ENCODE data around the gene DLX5. TPM values are rescaled to one million over a fixed set of nuclear protein-coding genes. Genes with fewer than 3 reads are reported as not detected.

Gene DLX5
- total RNA-seq, 2 donors from 2014 or later: not detected

DNA sequence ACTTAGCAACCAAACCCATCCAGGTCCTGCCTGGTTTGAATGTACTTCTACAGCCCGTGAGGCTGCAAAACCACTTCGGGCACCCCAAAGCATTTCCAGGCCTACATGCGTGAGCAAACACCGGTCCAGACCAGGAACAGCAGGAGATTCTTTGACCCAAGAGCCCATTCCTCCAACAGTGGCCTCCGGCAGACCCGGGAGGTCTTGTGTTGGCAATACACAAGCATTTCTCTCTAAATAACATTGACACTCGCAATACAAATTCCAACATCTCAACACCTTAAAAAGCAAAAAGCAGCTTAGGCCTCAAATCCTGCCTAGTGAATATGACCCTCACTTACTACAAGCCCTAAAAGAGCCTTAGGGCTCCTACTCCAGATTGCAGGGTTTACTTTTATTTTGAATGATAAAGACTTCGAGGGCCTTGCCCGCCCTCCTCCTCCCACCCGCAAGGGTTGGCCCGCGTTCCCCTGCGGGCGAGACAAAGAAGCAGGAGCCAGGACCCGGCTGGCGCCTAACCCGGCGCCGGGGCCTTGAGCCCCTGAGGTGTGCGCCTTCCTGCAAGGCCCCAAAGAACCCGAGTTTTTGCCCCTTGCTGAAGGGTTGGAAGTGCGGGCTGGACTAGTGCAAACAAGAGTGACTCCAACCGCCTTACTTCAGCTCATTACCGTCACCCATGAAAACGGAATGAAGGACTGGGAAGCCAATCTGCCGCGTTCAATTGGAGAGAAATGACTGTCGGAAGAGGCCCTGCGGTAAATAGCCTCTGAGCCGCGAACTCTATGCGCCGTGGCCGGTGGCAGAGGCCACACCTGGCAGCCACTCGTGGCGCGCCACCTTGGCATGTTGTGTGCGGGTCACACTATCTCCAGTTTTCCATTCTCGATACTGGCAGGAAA, 22.7 kb downstream of the DLX5 start:
- DNase-seq (ENCODE audit: low spot score in 2 of 2): no peak
- Mint-ChIP-seq H3K36me3 (peaks cover 5 to 35% of the 10 kb centered on the region in 2 donors), H3K27ac (no peak overlapping the region)

DNA sequence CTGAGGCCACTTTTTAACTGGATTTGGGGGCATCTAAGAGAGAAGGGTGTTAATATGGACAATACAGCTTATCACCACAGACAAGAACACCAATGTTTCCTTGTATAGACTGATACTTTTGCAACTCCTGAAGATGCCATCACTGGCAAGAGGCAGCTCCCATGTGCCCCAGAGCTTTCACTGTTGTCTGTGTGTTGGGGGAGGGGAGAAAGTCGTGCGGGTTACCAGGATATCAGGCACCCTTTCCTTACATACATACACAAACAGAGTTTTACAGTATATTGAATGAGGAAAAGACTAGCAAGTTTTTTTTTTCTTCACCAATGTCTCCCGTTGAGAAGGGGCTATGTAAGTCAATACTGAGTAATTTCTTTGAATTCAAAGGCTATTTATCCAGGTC, 23.4 kb downstream of the DLX5 start:
- ATAC-seq: no peak
- Mint-ChIP-seq H3K9me3 (peaks cover 3% of the 10 kb centered on the region in 2 donors), H3K27ac (no peak overlapping the region), H3K36me3 (peaks cover 5 to 41% of the 10 kb centered on the region in 2 donors)
- no peak for DNase-seq (ENCODE audit: low spot score in 2 of 2)

More for the DNA sequence above, 22.7 kb downstream of the DLX5 start:
- H3K9me3 Mint-ChIP-seq: peaks cover 3% of the 10 kb centered on the region in 2 donors
- ATAC-seq: no peak

DNA sequence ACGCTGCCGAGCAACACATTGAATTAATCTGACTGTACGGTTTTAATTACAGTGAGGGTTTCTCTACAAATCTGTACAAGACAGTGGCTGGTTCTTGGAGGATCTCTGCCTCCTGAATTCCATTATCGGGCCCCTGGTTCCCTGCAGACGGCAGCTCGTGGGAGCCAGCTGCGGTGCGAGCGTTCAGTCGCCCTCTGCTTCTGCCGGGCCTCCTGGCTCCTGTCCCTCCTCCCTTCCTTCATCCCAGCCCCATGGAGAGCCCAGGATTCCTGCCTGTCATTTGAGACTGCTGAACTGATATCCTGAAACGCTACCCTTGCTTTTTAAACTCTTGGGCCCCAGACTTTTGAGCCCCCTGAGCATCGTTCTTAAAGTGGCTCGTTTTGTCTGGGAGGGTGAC, 25.9 kb downstream of the DLX5 start:
- ATAC-seq: no peak
- DNase-seq (ENCODE audit: low spot score in 2 of 2): no peak
- peaks cover 3% of the 10 kb centered on the region in 2 donors for H3K9me3 Mint-ChIP-seq
- peaks cover 5 to 41% of the 10 kb centered on the region in 2 donors for H3K36me3 Mint-ChIP-seq
- no peak overlapping the region for H3K27ac Mint-ChIP-seq

DNA sequence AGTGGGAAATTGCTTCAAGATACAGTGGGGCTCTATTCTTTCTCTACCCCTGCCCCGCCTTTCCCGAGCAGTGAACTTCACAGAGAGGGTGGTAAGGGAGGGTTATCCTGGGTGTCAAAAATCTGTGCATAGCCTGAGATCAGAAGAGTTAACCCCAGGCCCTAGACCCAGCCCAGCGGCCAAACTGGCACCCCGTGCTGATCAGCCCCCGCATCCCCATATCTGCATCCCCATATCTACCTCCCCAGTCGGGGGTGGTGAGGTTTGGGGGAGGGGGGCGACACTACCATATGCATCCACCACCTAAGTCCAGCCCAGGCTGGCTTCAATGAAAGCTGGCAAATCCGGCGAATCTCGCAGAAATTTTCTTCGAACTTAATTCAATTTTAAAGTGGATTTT, 26.3 kb downstream of the DLX5 start:
- peaks cover 2 to 3% of the 10 kb centered on the region in 2 donors for H3K9me3 Mint-ChIP-seq
- ATAC-seq (no peak), DNase-seq (ENCODE audit: low spot score in 2 of 2) (no peak)
- H3K36me3 Mint-ChIP-seq: peaks cover 6 to 42% of the 10 kb centered on the region in 2 donors
- H3K27ac Mint-ChIP-seq: no peak overlapping the region

DNA sequence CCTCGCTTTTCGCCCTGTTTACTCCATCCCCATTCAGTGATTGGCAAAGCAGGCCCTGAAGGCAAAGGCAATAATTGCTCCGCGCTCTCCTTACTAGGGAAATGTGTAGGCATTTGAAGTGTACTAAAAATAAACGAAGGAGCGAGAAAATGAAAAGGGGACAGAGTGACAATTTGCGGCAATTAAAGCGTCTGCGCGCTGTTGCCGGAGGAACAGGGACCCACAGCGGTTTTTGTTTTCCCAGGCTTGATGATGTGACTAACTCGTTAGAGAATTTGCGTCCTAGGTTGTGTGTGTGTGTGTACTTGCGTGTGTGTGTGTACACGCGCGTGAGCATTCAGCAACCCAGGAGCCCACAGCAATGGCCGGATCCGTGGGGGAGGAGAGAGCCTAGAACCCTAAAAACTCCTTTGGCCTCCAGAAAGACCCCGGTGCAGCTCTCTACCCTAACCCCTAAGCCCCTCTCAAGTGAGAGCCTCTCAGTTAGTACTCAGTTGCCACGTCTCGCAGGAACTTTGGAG, 27.1 kb downstream of the DLX5 start:
- ATAC-seq (no peak), DNase-seq (ENCODE audit: low spot score in 2 of 2) (no peak)
- H3K27ac Mint-ChIP-seq: no peak overlapping the region
- peaks cover 14 to 42% of the 10 kb centered on the region in 2 donors for H3K36me3 Mint-ChIP-seq
- H3K9me3 Mint-ChIP-seq: peaks cover 4 to 5% of the 10 kb centered on the region in 2 donors

DNA sequence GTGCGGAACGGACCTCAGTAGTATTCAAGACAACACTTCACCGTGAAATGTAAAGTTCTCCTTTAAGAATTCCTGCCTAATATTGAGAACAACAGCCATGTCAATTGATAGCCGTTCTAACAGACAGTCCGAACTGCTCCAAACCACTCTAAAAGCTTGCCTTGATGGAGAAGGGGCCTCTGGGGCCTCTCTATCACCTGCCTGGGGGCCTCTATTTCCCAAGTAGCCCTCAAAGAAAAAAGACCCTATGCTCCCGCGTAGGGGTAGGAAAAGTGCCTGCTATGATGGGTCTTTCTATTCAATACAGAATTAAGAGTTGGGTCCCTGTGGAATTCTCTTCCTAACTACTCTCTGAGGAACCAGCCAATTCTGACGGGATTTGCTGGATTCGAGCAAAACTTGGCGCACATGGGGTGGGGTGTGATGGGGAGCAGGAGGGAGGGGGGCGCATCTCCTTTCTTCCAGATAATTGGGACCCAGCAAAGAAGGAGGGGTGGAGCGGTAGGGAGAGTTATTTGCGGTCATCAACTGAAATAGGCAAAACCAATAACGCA, 27.6 kb downstream of the DLX5 start:
- no peak overlapping the region for H3K27ac Mint-ChIP-seq
- ATAC-seq: no peak
- DNase-seq (ENCODE audit: low spot score in 2 of 2): no peak
- H3K9me3 Mint-ChIP-seq: peaks cover 4 to 5% of the 10 kb centered on the region in 2 donors
- peaks cover 15 to 40% of the 10 kb centered on the region in 2 donors for H3K36me3 Mint-ChIP-seq

DNA sequence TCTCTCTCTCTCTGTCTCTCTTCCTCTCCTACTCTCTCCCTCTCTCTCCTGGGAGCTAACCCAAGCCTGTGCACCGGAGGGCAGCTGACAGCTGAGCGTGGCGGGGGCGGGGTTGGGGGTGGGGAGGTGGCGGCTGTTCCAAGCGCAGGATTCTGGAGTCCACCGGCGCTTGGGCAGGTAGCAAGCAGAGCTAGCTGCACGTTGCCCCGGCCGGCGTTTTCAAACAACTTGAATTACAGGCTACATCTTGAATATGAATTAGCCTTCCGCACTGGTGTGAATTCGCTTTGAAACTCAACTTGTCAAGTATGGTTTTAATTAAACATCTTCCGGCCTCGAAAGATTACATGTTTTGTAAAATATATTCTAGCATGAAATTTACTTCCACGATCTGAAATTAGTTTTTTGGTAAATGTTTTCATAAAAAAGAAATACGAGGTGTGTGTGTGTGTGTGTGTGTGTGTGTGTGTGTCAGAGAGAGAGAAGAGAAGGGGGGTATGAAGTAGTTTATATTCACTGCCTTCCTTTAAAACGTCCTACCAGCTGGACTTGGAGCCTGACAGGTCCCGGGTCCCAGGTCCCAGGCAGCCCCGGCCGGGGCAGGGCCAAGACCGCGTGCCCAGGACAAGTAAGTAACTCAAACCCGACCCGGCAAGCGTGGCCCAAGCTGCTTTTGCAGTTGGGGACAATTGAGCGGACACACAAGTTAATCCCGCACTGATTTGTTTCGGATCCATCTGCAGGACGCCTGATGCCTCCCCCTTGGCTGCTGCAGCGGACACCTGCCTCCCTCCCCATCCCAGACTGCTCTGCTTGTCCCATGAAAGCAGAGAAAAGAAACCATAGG, 28.3 kb downstream of the DLX5 start:
- ATAC-seq (no peak), DNase-seq (ENCODE audit: low spot score in 2 of 2) (no peak)
- no peak overlapping the region for H3K27ac Mint-ChIP-seq
- peaks cover 15 to 37% of the 10 kb centered on the region in 2 donors for H3K36me3 Mint-ChIP-seq
- peaks cover 4 to 5% of the 10 kb centered on the region in 2 donors for H3K9me3 Mint-ChIP-seq

DNA sequence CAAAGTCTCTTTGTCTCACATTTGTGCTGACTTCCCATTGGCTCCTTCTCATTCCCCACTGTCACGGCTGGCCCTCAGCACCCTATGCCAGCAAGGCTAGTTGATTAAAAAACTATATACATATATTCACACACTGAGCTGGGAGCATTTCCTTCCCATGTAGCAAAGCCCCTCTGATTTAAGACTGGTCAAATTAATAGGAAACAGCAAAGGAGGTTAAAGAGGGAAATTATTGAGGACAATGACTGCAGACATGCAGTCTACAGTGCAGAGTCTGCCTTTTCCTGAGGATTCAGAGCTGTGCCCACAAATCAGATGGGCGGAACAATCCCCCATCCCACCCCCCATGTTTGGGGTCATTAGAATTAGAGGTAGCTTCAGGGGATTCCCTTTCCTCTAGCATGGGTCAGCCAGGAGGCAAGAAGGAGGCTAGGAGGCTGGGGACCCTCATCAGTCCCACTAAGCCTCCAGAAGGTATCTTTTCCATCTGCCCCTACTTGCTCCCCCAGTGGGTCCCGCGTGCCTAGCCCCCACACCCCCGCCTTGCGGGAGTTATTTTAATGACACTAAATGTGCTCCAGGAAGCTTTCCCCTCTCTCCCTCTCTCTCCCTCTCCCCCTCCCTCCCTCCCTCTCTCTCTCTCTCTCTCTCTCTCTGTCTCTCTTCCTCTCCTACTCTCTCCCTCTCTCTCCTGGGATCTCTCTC, 29.1 kb downstream of the DLX5 start:
- peaks cover 4 to 5% of the 10 kb centered on the region in 2 donors for H3K9me3 Mint-ChIP-seq
- peaks cover 15 to 29% of the 10 kb centered on the region in 2 donors for H3K36me3 Mint-ChIP-seq
- no peak for DNase-seq (ENCODE audit: low spot score in 2 of 2)
- no peak for ATAC-seq
- H3K27ac Mint-ChIP-seq: no peak overlapping the region

DNA sequence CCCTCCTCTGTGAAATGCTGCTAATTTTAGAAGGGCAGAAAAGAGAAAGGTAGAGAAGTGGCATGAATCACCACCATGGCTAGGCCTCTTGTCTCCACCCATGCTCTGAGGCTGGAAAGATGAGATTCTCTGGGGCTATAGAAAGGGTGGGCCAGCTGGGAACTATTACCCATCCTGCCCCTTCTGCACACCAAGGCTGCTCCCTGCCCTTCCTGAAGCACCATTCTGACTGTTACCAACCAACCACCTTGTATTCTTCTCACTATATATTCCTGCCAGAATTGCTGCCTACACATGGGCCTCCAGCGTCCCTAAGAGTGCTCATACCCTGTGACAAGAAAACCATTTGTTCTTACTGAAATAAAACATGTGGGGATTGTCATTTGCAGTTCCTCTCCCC, 30.7 kb downstream of the DLX5 start:
- H3K9me3 Mint-ChIP-seq: peaks cover 4 to 5% of the 10 kb centered on the region in 2 donors
- H3K27ac Mint-ChIP-seq: no peak overlapping the region
- H3K36me3 Mint-ChIP-seq: peaks cover 15 to 30% of the 10 kb centered on the region in 2 donors
- no peak for ATAC-seq
- DNase-seq (ENCODE audit: low spot score in 2 of 2): no peak

DNA sequence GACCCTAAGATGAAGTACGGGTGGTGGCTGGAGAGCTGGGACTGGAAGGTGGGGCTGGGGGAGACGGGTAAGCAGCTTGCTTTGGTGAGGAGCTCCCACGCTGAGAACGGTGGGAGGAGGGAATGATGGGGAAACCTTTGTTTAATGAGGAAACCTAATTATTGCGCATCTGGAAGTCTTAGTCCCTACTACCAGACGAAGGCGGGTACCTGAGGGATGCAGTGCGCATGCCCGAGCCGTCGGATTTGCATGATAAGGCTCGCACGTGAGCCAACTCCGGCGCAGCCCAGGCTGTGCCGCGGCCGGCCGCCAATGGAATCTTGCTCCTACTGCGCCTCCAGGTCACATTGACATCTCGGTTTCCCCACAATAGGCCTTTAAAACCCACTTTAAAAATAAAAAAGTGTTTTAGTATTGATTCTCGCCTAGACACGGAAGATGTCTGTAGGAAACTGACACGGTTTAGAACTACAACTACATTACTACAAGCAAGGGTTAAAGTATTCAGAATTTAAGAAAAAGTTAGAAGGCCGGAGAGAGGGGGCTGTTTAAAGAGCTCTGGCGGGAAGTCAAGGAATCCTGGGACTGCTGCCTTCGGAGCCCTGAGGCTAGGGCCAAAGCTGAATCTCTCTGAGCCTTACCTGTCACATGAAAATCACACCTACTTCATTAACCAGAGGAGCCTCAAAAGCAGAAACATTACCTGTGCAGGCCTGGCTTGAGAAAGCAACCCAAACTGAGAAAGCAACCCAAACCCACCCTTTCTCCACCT, 31.4 kb downstream of the DLX5 start:
- Mint-ChIP-seq H3K9me3 (peaks cover 4 to 5% of the 10 kb centered on the region in 2 donors), H3K36me3 (peaks cover 14 to 30% of the 10 kb centered on the region in 2 donors), H3K27ac (no peak overlapping the region)
- DNase-seq (ENCODE audit: low spot score in 2 of 2) (no peak), ATAC-seq (no peak)

DNA sequence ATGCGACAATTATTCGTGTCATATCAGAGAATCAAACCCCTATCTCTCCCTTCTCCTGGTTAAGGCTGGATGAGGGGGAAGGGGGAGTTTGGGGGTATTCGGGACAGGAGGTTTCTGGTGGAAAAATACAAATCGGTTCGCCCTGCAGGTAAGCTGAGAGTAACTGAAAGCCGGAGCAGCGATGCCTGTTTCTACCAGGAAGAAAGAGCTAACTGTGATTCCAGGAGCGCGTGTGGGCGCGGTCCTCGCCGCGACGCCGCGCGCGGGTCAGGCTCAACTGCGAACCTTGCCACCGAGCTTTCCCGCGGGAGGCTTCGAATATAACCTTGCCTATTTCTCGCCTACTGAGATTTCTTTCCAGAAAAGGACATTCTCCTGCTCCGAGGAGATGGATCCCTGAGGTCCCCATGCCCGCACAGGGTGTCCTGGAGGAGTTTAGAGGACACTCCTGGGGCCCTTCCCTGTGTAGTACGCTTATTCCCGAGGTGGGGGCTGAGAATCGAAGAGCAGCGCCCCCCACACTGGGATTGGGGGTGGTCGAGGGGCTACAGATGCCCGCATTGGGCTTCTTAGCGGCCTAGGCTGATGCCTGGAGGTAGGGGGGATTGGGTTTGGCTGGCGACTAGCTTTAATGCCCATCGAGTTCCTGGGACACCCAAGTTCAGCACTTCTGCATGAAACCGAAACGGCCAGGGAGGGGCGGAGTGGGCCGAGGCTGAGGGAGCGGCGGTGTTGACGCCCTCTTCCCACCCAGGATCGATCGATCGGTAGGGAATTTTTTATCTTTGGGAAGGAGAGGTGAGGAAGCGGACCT, 32.2 kb downstream of the DLX5 start:
- ATAC-seq (no peak), DNase-seq (ENCODE audit: low spot score in 2 of 2) (no peak)
- Mint-ChIP-seq H3K36me3 (peaks cover 10 to 29% of the 10 kb centered on the region in 2 donors), H3K27ac (no peak overlapping the region), H3K9me3 (peaks cover 4 to 5% of the 10 kb centered on the region in 2 donors)

DNA sequence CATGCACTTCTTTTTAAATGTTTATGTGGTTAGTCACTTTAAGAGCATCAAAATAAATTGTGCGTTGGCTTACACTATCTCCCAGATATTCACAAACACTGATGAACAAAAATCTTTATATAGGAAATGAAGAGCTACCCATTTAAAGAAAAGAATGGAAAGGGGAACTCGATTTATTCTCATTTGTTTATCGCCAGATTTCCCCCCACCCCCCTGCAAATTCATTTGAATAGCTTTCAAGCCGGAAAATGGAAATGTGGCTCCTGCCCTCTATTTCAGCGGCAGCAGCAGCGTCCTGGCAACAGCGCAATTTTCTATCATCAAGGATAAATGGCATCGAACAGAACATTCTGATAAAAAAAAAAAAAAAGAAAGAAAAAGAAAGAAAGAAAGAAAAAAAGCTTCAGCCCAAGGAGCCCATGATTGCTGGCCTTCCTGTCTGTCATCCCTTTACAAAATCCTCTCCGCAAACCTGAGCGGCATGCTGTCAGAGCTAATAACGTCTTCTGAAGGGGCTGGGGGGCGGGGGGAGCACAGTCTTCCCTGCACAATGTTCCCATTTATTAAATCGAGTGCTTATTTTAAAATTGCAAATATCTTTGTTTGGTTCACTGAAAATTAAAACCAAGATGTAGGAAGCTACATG, 33.0 kb downstream of the DLX5 start:
- ATAC-seq (no peak), DNase-seq (ENCODE audit: low spot score in 2 of 2) (no peak)
- H3K36me3 Mint-ChIP-seq: peaks cover 10 to 21% of the 10 kb centered on the region in 2 donors
- H3K9me3 Mint-ChIP-seq: peaks cover 4 to 5% of the 10 kb centered on the region in 2 donors
- H3K27ac Mint-ChIP-seq: no peak overlapping the region

DNA sequence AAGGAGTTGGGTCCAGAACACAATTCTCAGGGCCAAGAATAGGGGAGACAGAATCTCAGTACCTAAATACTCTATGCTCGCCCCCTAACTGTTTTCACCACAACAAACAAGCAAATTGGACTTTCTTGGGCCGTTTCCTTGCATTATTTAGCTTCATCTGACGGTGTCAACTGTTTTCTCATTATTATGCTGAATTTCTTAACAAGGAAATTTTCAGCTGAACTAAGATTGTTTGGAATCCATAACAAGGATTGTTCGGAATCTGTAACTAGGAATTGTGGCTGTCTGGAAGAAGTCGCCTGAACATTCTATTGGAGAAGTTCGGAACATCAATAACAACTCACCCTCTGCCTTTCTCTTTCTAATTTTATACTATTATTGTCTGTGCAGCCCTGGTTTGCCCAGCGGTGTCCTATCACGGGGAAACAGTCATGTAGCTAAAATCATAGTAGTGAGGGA, 34.7 kb downstream of the DLX5 start:
- peak overlapping the region in 1 of 2 donors; percentile 60 for H3K27ac Mint-ChIP-seq
- H3K36me3 Mint-ChIP-seq: peaks cover 10 to 18% of the 10 kb centered on the region in 2 donors
- peaks cover 4 to 5% of the 10 kb centered on the region in 2 donors for H3K9me3 Mint-ChIP-seq
- DNase-seq (ENCODE audit: low spot score in 2 of 2) (no peak), ATAC-seq (no peak)

DNA sequence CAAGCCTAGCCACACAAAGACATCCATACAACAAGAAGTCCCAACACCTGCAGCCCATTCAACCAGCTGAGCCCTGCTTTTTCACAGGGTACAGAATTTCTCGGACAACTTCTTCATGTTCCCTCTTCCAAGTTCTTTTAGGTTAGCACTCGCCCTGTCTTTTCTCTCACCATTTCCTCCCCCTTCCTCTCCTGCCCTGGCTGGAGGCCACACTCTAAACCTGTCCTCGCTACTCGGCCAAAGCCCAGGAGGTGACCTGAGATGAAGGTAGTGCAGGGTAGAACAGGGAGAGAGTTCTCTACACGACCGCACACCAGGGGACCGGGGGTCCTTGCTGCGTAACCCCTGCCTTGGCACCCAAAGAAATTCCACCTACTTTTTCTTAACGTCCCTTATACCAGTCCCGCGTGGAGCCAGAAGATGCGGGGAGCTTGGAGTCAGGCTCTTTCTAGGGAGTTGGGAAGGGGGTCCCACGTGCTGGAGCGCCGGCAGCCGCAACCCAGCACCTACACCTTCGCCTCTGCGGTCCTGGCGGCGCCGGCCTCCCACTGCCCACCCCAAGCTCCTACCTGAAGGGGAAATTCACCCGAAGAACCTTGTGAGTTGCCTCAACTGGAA, 35.3 kb downstream of the DLX5 start:
- H3K36me3 Mint-ChIP-seq: peaks cover 10 to 18% of the 10 kb centered on the region in 2 donors
- H3K27ac Mint-ChIP-seq: no peak overlapping the region
- DNase-seq (ENCODE audit: low spot score in 2 of 2): no peak

More for the DNA sequence above, 35.3 kb downstream of the DLX5 start:
- peaks cover 4 to 5% of the 10 kb centered on the region in 2 donors for H3K9me3 Mint-ChIP-seq
- ATAC-seq: no peak

Measured in activated naive CD4-positive, alpha-beta T cell treated with anti-CD3 and anti-CD28 coated beads, Interleukin-2, amount 50 U/mL, for 72 hours (primary cell).